Fibroblast of peridontal ligament (primary cell): ENCODE results near the gene SND1.

Experiments
- DNase-seq: peaks from one replicate; pipeline ENCODE4 v3.0.0-alpha.2; 2010; ENCODE audit errors: extremely low read depth

The SND1 gene

DNA sequence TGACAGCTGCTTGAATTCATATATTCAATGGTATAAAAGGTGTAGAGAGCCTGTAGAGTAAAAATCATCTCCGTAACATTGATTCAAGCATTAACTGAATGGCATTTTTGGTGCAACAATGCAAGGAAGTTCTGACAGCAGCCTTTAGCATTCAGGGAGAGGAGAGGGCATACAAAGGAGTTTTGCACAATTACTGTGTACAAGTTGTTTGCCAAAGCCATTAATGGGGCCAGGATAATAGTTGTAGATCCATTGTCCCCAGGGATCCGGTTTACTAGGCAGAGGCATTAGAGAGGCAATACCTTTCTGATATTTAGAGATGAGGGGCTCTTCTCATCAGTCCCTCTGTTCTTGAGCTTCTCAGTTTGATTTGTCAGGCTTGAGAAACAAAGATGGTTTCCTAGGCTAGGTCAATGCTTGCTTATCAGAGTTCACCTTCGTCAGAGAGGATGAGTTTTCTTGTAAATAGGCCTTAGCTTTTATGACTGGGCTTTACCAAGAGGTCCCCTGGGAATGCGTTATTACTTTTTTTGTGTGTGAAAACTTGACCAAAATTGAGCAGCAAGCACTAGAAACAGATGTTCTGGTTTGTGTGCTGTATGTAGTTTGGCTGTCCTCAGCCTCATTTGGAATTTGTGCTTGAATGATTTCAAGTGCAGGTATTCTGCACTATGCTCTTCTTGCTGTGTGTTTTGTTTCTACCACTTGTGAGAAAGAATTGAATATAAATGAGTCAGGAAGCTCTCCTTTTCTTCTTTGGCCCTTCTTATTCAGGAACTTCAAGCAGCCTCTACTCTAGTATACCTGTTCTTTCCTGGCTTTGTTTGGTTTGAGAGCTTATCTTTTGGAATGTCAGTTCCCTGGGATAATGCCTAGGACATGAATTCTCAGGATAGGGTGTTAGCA is 32.0 kb downstream of the SND1 start:
- DNase-seq = peak; percentile 86

DNA sequence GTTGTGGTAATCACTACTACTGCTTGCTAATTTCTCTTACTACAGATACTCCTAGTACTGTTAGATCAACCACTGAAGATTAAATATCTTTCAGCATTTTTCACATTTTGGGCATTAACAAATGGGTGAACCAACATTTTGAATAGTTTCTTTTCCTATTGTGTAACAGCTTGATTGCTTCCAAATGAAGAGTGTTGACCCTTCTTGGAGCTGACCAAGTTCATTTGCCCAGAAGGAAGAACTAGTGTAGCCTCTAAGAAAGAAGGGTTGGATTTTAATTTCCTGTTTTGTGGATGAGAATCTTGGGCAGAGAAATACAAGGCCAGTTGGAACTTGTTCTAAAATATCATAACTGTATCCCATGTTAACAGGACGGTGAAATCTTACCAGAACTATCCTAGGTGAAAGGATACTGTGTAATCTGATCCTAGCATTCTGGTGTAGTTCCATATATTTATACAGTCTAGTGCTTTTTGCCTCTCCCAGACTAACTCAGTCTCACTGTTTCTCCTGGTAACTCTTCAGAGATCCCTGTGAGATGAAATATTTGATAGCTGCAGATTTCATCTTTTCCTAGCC is 37.3 kb downstream of the SND1 start:
- peak; percentile 69 for DNase-seq

DNA sequence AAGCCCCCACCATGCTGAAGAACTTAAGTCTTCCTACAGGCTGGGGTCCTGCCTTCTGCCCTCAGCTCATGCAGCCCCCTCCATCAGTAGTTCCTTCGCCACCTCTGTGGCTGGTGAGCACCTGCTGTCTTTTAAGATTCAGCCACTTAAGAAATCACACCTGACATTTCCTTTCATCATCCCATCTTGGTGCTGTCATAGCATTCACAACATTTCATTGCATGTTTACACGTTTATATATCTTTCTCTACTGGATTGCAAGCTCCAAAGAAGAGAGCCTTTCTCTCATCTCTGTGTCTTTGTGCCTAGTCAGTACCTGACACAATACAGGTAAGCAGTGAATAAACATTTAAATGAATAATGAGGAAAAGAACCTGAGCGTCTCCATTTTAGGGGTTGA is 38.3 kb downstream of the SND1 start:
- no peak for DNase-seq

DNA sequence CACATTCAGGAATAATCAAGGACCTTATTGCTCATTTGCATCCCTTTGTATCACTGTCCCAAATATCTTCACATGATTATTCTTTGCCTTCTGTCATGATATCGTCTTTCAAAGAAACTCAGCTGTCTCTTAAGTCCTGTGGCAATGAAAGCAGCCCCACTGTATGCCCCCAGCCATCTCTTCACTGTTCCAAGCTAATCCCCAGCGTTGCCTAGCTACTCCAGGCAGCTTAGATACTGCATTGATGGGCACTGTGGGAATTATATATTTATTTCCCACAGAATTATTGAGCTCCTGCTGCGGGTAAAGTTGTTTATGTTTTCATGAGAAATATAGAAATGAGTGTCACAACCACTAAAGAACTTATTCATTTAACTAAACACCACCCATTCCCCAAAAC is 38.8 kb downstream of the SND1 start:
- DNase-seq = no peak

DNA sequence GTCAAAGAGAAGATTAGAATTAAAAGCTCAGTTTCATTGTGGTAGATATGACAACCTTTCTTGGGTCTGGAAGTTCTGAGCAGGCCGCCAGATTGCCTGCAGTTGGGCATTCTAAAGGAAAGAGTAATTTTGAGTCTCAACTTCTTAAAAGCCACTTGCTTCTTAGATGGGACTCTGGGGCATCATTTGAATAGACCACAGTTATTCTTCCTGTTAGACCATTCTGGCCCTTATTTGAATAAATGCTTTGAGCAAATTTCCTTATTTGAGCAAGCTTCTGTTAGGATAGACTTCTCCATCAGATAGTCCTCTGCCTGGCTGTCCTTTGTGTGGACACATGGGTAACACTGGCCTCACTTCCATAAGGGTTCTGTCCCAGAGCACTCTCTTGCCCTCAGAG is 40.2 kb downstream of the SND1 start:
- DNase-seq = no peak

DNA sequence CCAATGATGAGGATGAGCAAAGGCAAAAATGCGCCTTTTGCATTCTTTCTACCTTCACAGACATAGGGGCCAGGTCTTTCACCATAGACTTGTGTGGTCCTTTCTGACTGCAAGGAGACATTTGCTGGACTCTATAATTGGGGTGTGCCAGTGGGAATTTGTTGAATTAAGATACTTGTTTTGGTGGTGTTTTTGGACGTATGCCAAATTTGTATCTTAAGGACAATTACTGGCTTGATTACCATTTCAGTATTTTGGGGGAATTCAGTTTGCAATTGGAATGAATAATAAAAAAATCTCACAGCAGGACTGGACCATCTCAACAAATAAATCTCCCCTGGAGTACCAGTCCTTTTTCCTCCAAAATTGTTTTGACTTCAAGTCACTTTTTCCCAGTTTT is 47.9 kb downstream of the SND1 start:
- DNase-seq = no peak

DNA sequence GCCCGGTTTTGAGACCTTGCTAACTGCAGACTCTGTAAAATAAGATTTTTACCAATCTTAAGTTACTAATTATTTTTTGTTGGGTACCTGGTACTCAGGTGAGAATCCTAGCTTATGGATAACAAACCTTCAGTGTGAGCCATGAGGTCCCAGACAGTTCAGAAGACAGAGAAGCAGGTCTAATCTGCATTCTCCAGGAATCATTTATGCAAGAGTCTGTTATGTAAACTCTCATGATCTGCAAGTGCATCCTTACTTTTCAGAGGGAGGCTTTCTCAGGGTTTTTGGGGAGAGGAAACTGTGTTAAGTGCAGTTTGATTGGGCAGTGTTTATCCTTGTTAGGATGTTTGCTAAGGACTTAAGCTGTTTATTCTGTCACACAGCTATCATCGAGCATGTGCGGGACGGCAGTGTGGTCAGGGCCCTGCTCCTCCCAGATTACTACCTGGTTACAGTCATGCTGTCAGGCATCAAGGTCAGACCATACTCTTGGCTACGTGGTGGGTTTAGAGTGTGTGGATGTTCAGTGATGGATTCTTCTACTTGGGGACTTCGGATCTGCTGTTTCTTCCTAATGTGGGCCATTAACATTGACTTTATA is 50.2 kb downstream of the SND1 start:
- DNase-seq = no peak

DNA sequence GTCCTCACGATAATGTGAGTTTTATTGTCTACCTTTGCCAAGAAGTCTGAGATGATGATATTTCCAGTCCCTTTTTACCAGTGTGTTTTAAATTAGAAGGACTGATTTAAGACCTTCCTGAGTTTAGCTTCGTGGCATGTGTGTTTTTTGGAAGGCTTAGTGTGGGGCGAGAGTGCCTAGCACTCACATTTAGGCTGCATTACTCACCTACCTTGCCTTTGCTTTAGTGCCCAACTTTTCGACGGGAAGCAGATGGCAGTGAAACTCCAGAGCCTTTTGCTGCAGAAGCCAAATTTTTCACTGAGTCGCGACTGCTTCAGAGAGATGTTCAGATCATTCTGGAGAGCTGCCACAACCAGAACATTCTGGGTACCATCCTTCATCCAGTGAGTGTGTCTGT is 50.9 kb downstream of the SND1 start:
- DNase-seq = peak; percentile 45

DNA sequence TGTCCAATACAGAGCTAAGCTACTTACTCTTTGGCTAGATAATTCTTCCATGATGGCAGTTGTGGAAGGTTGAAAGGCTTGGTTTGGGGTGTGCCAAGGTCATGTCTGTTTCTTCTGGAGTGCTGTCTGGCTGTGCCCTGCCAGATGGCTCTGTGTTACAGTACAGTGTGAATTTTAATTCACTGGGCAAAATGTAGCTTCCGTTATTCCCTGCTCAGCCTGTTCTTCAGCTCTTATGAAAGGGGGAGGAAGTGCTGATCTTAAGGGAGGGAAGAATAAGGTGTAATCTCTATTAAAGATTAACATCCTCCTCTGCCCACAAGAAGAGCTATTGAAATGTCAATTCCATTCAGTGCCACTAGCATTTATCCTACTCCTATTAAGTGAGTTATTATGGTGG is 52.2 kb downstream of the SND1 start:
- DNase-seq = no peak

DNA sequence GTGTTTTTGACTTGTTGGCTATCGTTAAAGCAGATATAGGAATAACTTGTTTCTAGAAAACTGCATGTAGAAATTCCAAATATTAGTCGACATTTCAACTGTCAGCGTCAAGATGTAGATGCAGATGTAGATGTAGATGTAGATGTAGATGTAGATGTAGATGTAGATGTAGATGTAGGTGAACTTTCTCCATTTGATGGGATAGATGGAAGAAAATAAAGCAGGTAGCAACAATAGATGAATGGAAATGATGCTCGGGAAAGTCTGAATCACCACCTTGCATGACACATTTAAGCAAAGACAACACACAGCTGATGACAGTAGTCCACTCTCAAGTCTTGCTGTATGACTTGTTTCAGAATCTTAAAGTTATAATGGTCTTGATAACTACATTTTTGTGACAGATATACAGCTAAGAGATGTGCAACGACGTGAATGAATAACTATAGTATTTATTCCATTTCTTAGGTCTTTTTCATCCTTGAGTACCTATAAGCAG is 53.5 kb downstream of the SND1 start:
- no peak for DNase-seq

DNA sequence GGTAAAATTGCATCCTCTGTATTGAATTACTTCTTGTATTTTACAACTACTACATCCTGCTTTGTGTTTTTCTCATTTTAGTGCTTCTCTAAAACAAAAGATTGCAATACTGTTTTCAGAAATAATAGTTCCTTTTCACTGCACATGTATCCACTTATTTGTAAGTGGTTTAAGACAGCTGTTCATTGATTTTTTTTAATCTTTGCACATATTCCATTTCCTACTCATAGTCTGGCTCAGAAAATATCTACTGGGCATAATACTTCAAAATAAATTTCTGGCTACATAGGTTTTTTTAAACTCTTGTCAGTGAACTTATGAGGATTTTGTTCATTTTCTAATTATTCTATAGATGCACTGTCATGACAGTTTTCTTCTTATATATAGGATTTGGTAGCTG is 54.8 kb downstream of the SND1 start:
- peak; percentile 58 for DNase-seq

DNA sequence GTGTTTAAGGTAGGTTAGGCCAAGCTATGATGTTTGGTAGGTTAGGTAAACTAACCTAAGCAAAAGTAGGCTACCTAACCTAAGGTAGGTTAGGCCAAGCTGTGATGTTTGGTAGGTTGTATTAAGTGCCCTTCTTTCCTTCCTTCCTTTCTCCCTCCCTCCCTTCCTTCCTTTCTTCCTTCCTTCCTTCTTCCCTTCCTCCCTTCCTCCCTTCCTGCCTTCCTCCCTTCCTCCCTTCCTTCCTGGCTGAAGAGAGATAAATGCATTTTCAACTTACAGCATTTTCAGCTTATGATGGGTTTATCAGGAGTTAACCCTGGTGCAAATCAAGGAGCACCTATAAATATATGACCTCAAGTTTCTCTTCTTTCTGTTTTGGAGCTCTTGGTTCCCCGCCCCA is 56.2 kb downstream of the SND1 start:
- no peak for DNase-seq

DNA sequence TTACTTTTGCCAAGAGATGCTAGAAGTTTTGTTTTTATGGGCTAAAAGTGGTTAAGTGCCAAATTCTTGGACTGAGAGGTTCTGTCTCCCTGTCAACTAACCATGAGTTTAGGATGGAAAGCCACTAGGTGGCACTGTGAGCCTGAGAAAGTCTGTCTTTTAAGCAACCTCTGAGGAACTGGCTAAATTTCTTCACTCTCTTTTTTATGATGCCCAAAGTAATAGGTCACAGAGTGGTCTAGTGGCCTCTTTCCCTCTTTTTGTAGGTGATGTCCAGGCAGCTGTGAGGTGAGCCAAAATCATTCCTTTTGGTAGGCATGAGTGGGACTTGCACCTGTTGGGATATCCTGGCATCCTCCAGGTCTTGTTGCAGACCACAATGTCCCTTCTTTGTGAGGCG is 56.8 kb downstream of the SND1 start:
- DNase-seq = peak; percentile 96

DNA sequence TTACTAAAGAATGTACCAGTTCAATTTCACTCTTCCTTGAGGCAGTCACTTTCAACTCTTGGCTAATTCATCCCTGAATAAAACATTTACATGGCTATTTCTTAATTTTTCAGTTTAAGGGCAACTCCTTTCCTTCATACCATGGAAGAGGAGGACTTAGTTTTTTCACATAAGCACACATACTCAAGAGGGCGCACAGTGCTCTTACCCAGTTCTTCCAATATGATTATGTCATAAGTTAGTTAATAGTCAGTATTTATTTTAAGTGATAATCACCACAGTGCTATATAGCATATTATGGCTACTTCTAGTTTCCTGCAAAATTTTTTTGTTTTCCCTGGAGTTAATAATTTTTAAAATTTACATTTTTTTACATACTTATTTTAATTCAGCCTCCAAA is 58.6 kb downstream of the SND1 start:
- DNase-seq = no peak

DNA sequence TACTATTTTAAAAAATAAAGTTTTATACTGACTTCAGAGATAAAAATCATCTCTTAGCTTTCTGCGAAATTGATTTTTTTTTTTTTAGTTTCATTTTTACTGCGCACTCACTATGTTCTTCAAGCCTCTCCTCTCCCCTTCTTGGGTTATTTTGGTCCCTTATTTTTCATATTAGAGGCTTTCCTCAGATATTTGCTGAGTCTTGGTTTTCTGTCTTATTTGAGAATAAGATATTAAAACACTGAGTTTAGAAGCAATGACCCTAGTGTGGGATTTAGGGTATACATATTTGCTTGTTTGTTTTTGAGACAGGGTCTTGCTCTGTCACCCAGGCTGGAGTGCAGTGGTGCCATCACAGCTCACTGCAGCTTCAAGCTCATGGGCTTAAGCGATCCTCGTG is 59.9 kb downstream of the SND1 start:
- DNase-seq = no peak

DNA sequence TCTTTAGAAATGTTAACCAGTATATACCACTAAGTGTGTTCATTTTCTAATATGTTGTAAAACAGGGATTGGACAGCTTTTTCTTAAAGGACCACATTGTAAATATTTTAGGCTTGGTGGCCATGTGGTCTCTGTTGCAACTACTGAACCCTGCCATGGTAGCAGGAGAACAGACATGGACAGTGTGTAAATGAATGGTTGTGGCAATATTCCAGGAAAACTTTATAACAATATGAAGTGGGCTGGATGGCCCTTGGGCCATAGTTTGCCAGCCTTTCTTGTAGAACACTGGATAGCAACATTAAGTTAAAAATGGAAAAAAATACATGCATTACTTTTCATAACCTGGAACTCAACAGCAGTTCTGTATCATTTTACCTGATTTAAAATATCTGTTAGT is 61.0 kb downstream of the SND1 start:
- no peak for DNase-seq

DNA sequence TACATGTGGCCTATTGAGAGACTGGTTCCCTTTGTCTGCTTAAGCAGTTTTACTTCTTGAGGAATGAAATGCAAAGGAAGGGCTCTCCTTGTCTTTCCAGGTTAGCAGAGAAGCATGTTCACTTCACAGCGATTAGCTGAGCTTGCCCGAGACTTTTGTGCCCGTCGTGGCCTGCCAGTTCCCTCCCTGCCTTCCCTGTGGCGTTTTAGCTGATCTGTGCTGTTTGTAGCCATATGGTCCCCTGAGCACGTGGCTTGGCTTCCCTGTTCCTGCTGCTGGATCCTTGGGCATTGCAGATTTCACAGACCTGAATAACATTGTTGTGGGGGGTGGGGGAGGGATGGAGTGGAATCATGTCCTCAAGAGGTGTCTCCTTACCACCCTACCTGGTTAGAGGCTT is 61.8 kb downstream of the SND1 start:
- DNase-seq = no peak

DNA sequence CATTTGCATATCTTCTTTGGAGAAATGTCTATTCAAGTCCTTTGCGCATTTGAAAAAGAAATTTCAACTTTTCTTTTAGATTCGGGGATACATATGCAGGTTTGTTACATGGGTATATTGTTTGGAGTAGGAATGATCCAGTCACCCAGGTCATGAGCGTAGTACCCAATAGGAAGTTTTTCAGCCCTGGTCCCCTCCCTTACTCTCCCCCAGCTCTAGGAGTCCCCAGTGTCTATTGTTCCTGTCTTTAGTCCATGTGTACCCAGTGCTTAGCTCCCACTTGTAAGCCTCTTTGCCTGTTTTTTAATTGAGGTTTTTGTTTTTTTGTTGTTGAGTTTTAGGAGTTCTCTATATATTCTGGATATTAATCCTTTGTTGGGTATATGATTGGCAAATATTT is 63.3 kb downstream of the SND1 start:
- no peak for DNase-seq

DNA sequence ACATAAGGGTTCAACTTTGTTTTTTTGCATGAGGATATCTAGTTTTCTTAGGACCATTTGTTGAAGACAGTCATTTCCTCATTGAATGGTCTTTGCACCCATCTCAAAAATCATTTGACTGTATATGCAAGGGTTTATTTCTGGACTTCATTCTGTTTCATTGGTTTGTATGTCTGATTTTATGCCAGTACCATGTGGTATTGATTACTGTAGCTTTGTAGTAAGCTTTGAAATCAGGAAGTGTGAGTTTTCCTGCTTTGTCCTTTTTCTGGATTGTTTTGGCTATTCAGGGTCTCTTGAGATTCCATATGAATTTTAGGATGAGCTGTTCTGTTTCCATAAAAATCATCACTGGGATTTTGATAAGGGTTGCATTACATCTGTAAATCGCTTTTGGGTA is 63.9 kb downstream of the SND1 start:
- DNase-seq = peak; percentile 87

DNA sequence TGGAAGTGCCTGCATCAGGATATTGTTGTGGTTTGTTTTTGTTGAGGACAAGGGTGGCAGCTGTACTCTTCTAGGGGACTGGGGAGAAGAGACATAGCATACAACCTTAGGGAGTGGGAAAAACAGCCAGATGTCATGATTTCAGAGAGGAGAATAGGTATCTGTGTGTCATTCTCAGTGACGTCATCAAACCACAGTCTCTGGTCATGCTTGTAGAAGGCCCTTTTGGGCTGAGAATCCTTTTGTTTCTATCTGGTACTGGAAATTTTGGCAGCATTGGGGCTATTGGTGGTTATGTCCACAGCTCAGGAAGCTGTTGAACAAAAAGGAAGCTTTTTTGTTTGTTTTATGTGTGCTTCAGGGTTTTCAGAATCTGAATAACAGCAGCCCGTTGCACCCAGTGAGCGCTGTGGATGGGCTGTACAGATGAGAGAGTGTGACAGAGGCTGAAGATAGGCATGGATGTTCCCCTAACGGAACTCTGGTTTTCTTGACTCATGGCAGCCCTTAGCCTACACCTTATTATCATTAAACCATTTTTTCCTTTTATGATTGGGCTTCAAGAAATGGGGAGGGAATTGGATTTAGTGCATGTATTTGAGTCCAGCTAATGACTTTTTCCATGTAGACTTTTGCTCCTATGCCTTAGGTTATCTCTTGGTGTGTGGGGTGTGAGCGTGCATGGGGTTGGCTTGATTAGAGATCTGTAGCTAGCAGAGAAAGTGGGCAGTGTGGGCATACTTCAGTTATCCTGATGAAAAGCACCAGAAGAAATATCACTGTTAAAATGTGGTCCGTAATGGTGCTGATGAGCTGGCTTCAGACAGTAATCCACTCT is 65.7 kb downstream of the SND1 start:
- no peak for DNase-seq

DNA sequence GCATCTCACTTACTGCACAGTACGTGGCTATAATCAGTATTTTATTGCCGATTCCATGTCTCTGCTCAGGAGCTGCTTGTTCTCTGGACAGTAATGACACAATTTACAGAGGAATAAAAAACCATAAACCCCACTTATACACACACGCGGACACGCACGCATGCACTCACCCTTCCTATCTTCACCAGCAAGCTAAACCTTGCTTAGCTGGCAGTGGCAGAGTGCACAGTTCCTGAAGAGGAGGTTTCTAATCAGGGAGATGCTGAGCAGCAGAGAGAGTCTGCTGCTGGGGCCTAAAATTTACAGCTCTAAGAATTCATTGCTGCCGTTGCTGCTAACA is 66.3 kb downstream of the SND1 start:
- no peak for DNase-seq

DNA sequence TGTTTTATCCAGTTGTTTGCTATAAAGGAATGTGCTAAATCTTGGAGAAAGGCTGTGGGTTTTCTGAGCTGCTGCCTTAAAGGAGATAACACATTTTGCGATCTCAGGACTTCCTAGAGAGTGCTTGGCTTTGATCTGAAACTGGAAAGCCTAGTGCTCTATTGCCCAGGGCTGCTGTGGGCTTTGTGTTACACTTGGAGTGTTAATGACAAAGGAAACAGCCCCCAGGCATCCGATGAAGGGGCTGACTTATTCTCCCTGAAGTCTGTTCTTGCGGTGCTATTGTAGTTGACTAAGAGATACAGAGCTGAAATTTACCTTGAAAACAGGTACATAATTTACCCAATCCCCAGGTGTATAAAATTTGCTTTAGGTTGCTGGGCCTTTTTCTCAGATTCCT is 74.5 kb downstream of the SND1 start:
- DNase-seq = no peak
